ENCODE measurements around the gene NTNG1.

DNA sequence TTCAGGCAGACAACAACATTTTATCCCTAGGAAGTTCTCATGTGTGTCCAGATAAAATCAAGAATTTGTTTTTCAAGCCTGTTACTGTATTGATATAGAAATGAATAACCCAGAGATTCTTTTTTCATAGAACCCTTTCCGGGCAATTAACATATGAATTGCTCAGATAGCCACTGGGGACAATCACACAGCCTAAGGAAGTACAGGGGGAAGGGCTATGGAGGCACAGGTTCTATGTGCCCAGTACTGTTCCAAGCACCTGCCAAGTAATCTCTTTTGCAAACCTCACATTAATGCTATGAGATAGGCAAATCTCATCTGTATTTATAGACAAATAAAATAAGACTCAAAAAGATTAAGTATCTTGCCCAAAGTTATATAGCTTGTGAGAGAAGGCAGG, 84.9 kb downstream of the NTNG1 start:
- TF ChIP-seq, protein P1, sequence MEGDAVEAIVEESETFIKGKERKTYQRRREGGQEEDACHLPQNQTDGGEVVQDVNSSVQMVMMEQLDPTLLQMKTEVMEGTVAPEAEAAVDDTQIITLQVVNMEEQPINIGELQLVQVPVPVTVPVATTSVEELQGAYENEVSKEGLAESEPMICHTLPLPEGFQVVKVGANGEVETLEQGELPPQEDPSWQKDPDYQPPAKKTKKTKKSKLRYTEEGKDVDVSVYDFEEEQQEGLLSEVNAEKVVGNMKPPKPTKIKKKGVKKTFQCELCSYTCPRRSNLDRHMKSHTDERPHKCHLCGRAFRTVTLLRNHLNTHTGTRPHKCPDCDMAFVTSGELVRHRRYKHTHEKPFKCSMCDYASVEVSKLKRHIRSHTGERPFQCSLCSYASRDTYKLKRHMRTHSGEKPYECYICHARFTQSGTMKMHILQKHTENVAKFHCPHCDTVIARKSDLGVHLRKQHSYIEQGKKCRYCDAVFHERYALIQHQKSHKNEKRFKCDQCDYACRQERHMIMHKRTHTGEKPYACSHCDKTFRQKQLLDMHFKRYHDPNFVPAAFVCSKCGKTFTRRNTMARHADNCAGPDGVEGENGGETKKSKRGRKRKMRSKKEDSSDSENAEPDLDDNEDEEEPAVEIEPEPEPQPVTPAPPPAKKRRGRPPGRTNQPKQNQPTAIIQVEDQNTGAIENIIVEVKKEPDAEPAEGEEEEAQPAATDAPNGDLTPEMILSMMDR (IDR thresholded peaks at IDR 0.05; ENCODE audit: control extremely low read depth in 1 of 3, insufficient read depth in 1 of 3, low read depth in 1 of 3, low read length in 3 of 3): no peak
- TF ChIP-seq, protein P2, sequence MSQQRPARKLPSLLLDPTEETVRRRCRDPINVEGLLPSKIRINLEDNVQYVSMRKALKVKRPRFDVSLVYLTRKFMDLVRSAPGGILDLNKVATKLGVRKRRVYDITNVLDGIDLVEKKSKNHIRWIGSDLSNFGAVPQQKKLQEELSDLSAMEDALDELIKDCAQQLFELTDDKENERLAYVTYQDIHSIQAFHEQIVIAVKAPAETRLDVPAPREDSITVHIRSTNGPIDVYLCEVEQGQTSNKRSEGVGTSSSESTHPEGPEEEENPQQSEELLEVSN (IDR thresholded peaks at IDR 0.05): no peak
- TF ChIP-seq POLR2A (IDR thresholded peaks at IDR 0.05; ENCODE audit: control extremely low read depth in 1 of 2, low read depth in 2 of 2, low read length in 2 of 2) (no peak), EZH2 (IDR thresholded peaks at IDR 0.05; ENCODE audit: low read depth, low read length, severe bottlenecking) (no peak), CBX8 (IDR thresholded peaks at IDR 0.05; ENCODE audit: borderline replicate concordance, low read depth, low read length) (no peak), POLR2AphosphoS5 (IDR thresholded peaks at IDR 0.05; ENCODE audit: low read depth, low read length) (no peak), RFX5 (IDR thresholded peaks at IDR 0.05; ENCODE audit: borderline replicate concordance, low read depth, low read length) (no peak), NANOG (IDR thresholded peaks at IDR 0.05; ENCODE audit: insufficient read depth, low read depth, low read length, poor library complexity, severe bottlenecking) (no peak), SUZ12 (IDR thresholded peaks at IDR 0.05; ENCODE audit: low read length) (no peak), SIN3A (conservative IDR thresholded peaks at IDR 0.05 in 1 of 2, IDR thresholded peaks at IDR 0.05 in 1 of 2; ENCODE audit: low read depth in 1 of 2, low read length in 2 of 2) (no peak), EP300 (IDR thresholded peaks at IDR 0.05; ENCODE audit: borderline replicate concordance in 1 of 2, low read depth in 2 of 2, low read length in 2 of 2) (no peak), CREB1 (IDR thresholded peaks at IDR 0.05) (no peak), GABPA (IDR thresholded peaks at IDR 0.05; ENCODE audit: borderline replicate concordance, insufficient read depth, low read length) (no peak)
